ENCODE results near the gene TCF25. TPM values are rescaled to one million over a fixed set of nuclear protein-coding genes. Genes with fewer than 3 reads are reported as not detected.

The TCF25 gene
- total RNA-seq, 1 experiment from 2014 or later = 298 TPM

- Histone ChIP-seq H3K27me3 (ENCODE audit: insufficient read depth, low read depth) (no peaks in the 10 kb centered on the region), H3F3A (ENCODE audit: insufficient read depth, low read depth) (peaks cover 24% of the 10 kb centered on the region; the same call in 1 of the 2 replicates), H3K4me2 (no peak overlapping the region), H3K27ac (no peak overlapping the region), H3K79me2 (ENCODE audit: low read depth) (no peaks in the 10 kb centered on the region), H2AFZ (no peak overlapping the region), H3K9me2 (ENCODE audit: insufficient read depth) (no peaks in the 10 kb centered on the region), H3K36me3 (ENCODE audit: low read depth) (peaks cover 6% of the 10 kb centered on the region; the same call in 1 of the 2 replicates), H4K20me1 (ENCODE audit: insufficient read depth) (no peaks in the 10 kb centered on the region; the same call in 1 of the 2 replicates), H3K4me1 (replicated peaks; ENCODE audit: insufficient read depth) (0 out of 2 replicates have a peak, but pooled peaks cover 11% of the 10 kb centered on the region), H3K4me3 (no peak overlapping the region), H3K9me3 (ENCODE audit: insufficient read depth, low read depth) (no peaks in the 10 kb centered on the region)
- ChIA-PET CTCF (interaction anchor here (0.7 kb wide), 2 partner anchors 32 to 84 kb away, joined by 4 to 33 read pairs; no protein-coding TSS in a partner anchor), POLR2A (ENCODE audit: unreplicated experiment) (interaction anchor here (0.6 to 0.7 kb wide), 2 partner anchors 151 to 195 kb away, joined by 5 to 14 read pairs; no protein-coding TSS in a partner anchor)
- no peak for DNase-seq
- BruUV-seq (replicated peaks) = no TSS peak
- intact Hi-C loops (cut with micrococcal nuclease; ENCODE audit: unreplicated experiment) = no loop called here
- TF ChIP-seq EZH2 (IDR thresholded peaks at IDR 0.05; ENCODE audit: low read depth) (no peak), CTCF (conservative IDR thresholded peaks at IDR 0.05) (no peak)
Observed at GRCh38 chr16:89908236-89908635, 34.8 kb downstream of the TCF25 start.

GRCh38 chr16:89909777-89910716, 36.7 kb downstream of the TCF25 start:
- no peaks in the 10 kb centered on the region for H3K4me1 ChIP-seq (replicated peaks; ENCODE audit: insufficient read depth)
- ChIA-PET CTCF (interaction anchor here (0.7 to 1.2 kb wide), 3 partner anchors 29 to 253 kb away, joined by 3 to 16 read pairs (median 4); no protein-coding TSS in a partner anchor), POLR2A (ENCODE audit: unreplicated experiment) (interaction anchor here (0.5 kb wide), 1 partner anchor 37 kb away, joined by 8 read pairs; the partner anchor contains the start of gene TCF25)
- H3F3A ChIP-seq (ENCODE audit: insufficient read depth, low read depth) = peaks cover 30% of the 10 kb centered on the region; the same call in 1 of the 2 replicates
- DNase-seq = peak in 1 of 2 experiments; percentile 76
- H2AFZ ChIP-seq = no peak overlapping the region
- H3K36me3 ChIP-seq (ENCODE audit: low read depth) = peaks cover 6% of the 10 kb centered on the region; the same call in 1 of the 2 replicates
- no peak overlapping the region for H3K4me3 ChIP-seq
- H3K4me2 ChIP-seq = no peak overlapping the region
- H3K79me2 ChIP-seq (ENCODE audit: low read depth) = no peaks in the 10 kb centered on the region
- H3K9me3 ChIP-seq (ENCODE audit: insufficient read depth, low read depth) = no peaks in the 10 kb centered on the region
- TF ChIP-seq CTCF (conservative IDR thresholded peaks at IDR 0.05) (peak; percentile 83), EZH2 (IDR thresholded peaks at IDR 0.05; ENCODE audit: low read depth) (no peak)
- intact Hi-C loops (cut with micrococcal nuclease; ENCODE audit: unreplicated experiment) = no loop called here
- H3K27me3 ChIP-seq (ENCODE audit: insufficient read depth, low read depth) = no peaks in the 10 kb centered on the region
- H3K27ac ChIP-seq = no peak overlapping the region
- no TSS peak for BruUV-seq (replicated peaks)
- H4K20me1 ChIP-seq (ENCODE audit: insufficient read depth) = no peaks in the 10 kb centered on the region; the same call in 1 of the 2 replicates
- H3K9me2 ChIP-seq (ENCODE audit: insufficient read depth) = no peaks in the 10 kb centered on the region

- no peaks in the 10 kb centered on the region for H3K9me2 ChIP-seq (ENCODE audit: insufficient read depth)
- H3K4me3 ChIP-seq = no peak overlapping the region
- intact Hi-C loops (cut with micrococcal nuclease; ENCODE audit: unreplicated experiment) = no loop called here
- TSS peak; percentile 8 for BruUV-seq (replicated peaks)
- H3K27me3 ChIP-seq (ENCODE audit: insufficient read depth, low read depth) = no peaks in the 10 kb centered on the region
- no peaks in the 10 kb centered on the region for H3K79me2 ChIP-seq (ENCODE audit: low read depth)
- H3K4me2 ChIP-seq = no peak overlapping the region
- no peaks in the 10 kb centered on the region; the same call in 1 of the 2 replicates for H4K20me1 ChIP-seq (ENCODE audit: insufficient read depth)
- peaks cover 25% of the 10 kb centered on the region; the same call in 1 of the 2 replicates for H3F3A ChIP-seq (ENCODE audit: insufficient read depth, low read depth)
- H2AFZ ChIP-seq = no peak overlapping the region
- H3K36me3 ChIP-seq (ENCODE audit: low read depth) = peaks cover 6% of the 10 kb centered on the region; the same call in 1 of the 2 replicates
- H3K27ac ChIP-seq = no peak overlapping the region
- H3K4me1 ChIP-seq (replicated peaks; ENCODE audit: insufficient read depth) = no peaks in the 10 kb centered on the region
- TF ChIP-seq CTCF (conservative IDR thresholded peaks at IDR 0.05) = no peak
- TF ChIP-seq EZH2 (IDR thresholded peaks at IDR 0.05; ENCODE audit: low read depth) = no peak
- DNase-seq = no peak
- POLR2A ChIA-PET (ENCODE audit: unreplicated experiment) = no interaction called here
- CTCF ChIA-PET = interaction anchor here (0.7 to 1.2 kb wide), 2 partner anchors 30 to 50 kb away, joined by 3 to 4 read pairs; no protein-coding TSS in a partner anchor
- no peaks in the 10 kb centered on the region for H3K9me3 ChIP-seq (ENCODE audit: insufficient read depth, low read depth)
Observed at GRCh38 chr16:89910717-89911354, 37.4 kb downstream of the TCF25 start.

Data from PC-9 (cell line).